ENCODE measurements around the gene MYO1G. TPM values are rescaled to one million over a fixed set of nuclear protein-coding genes. Genes with fewer than 3 reads are reported as not detected.

The MYO1G gene
- total and polyA plus RNA-seq, 9 of the 15 experiments (the other 6 are each of a cell fraction or from before 2014, with no cell fraction given): 0.03 to 0.62 (median 0.13) TPM; not detected in 1

GRCh38 chr7:45000093-45001032 is 21.5 kb upstream of the MYO1G start, which contains the start of gene CCM2 (continued):
- TF ChIP-seq CTCFL (IDR thresholded peaks at IDR 0.05; ENCODE audit: borderline replicate concordance, insufficient read depth, low read depth, low read length, poor library complexity, severe bottlenecking) (no peak), CXXC5 (CRISPR knock-in tag; IDR thresholded peaks at IDR 0.05) (0 out of 2 replicates have a peak, but pooled peaks have one; percentile 5), HNRNPK (IDR thresholded peaks at IDR 0.05; ENCODE audit: low read depth, low read length, poor library complexity, severe bottlenecking) (no peak), HDAC1 (IDR thresholded peaks at IDR 0.05) (0 out of 4 replicates have a peak, but pooled peaks of 1 of the 2 experiments have one; percentile 10), ARID4B (CRISPR knock-in tag; IDR thresholded peaks at IDR 0.05) (0 out of 2 replicates have a peak, but pooled peaks have one; percentile 20), ZNF282 (CRISPR knock-in tag; IDR thresholded peaks at IDR 0.05) (no peak), CCAR2 (IDR thresholded peaks at IDR 0.05; ENCODE audit: low read depth, low read length) (no peak), ZNF134 (CRISPR knock-in tag; conservative IDR thresholded peaks at IDR 0.05) (no peak), GABPA (tag; conservative IDR thresholded peaks at IDR 0.05; ENCODE audit: low read depth) (peak; percentile 76), SPI1 (IDR thresholded peaks at IDR 0.05; ENCODE audit: borderline replicate concordance, low read depth, low read length) (peak; percentile 87), NCOA1 (IDR thresholded peaks at IDR 0.05; ENCODE audit: low read depth) (no peak), ZNF740 (CRISPR knock-in tag; IDR thresholded peaks at IDR 0.05) (peak; percentile 51; the same call in 1 of the 2 replicates), ZNF740 (tag; IDR thresholded peaks at IDR 0.05) (peak in 1 of 2 experiments; percentile 51; a peak in 1 of 4 replicates), STAT5B (CRISPR knock-in tag; IDR thresholded peaks at IDR 0.05) (no peak), ZBTB17 (CRISPR knock-in tag; IDR thresholded peaks at IDR 0.05) (0 out of 2 replicates have a peak, but pooled peaks have one; percentile 25), HMBOX1 (IDR thresholded peaks at IDR 0.05) (no peak), NRF1 (conservative IDR thresholded peaks at IDR 0.05 in 1 of 2, IDR thresholded peaks at IDR 0.05 in 1 of 2) (no peak; a peak in 1 of 4 replicates), ATF1 (CRISPR knock-in tag; IDR thresholded peaks at IDR 0.05) (no peak), ATF1 (tag; IDR thresholded peaks at IDR 0.05) (no peak)
